NAMALWA (cell line): ENCODE measurements around the gene CNP.
"Not testable (repeated sequence)": the region's sequence is repeated elsewhere in the genome, so short reads cannot be mapped to it uniquely, and the experiment has no call there.

Experiments
- DNase-seq: peaks from one replicate; pipeline ENCODE4 v3.0.0-alpha.2; 2015; ENCODE audit warnings: low spot score

CNP gene

GRCh38 chr17:42009170-42009569, 42.6 kb downstream of the CNP start:
- DNase-seq = no peak

- DNase-seq = not testable (repeated sequence)
Observed at GRCh38 chr17:42010266-42010680, 43.7 kb downstream of the CNP start.

GRCh38 chr17:42010898-42011516, 44.4 kb downstream of the CNP start:
- peak; percentile 35 for DNase-seq

GRCh38 chr17:42012363-42012762, 45.8 kb downstream of the CNP start:
- not testable (repeated sequence) for DNase-seq

- DNase-seq = not testable (repeated sequence)
Observed at GRCh38 chr17:42013740-42014139, 47.1 kb downstream of the CNP start.

- peak; percentile 38 for DNase-seq
Observed at GRCh38 chr17:42016411-42016831, 49.8 kb downstream of the CNP start.

GRCh38 chr17:42016941-42017865, 50.6 kb downstream of the CNP start, which contains the start of gene DNAJC7:
DNAJC7 (minus strand) TSS chr17:42017439; CDS start chr17:42017416, 23 bp downstream.
- DNase-seq = peak; percentile 93

- no peak for DNase-seq
Observed at GRCh38 chr17:42017866-42018200, 51.2 kb downstream of the CNP start.

- no peak for DNase-seq
Observed at GRCh38 chr17:42018339-42018738, 51.7 kb downstream of the CNP start.

GRCh38 chr17:42018988-42019387, 52.4 kb downstream of the CNP start:
- DNase-seq = no peak

- DNase-seq = peak; percentile 93
Observed at GRCh38 chr17:42019509-42020404, 53.2 kb downstream of the CNP start, which contains the start of gene NKIRAS2. NKIRAS2 (plus strand) TSS chr17:42020090; CDS start chr17:42021578, 1,488 bp downstream.

- not testable (repeated sequence) for DNase-seq
Observed at GRCh38 chr17:42020845-42021244, 54.2 kb downstream of the CNP start.

- no peak for DNase-seq
Observed at GRCh38 chr17:42023524-42024349, 57.1 kb downstream of the CNP start.

- no peak for DNase-seq
Observed at GRCh38 chr17:42025191-42025579, 58.6 kb downstream of the CNP start.

GRCh38 chr17:42025936-42026335, 59.3 kb downstream of the CNP start:
- no peak for DNase-seq

GRCh38 chr17:42026857-42027589, 60.4 kb downstream of the CNP start:
- no peak for DNase-seq
